ENCODE measurements around the gene RAD54L.

DNA sequence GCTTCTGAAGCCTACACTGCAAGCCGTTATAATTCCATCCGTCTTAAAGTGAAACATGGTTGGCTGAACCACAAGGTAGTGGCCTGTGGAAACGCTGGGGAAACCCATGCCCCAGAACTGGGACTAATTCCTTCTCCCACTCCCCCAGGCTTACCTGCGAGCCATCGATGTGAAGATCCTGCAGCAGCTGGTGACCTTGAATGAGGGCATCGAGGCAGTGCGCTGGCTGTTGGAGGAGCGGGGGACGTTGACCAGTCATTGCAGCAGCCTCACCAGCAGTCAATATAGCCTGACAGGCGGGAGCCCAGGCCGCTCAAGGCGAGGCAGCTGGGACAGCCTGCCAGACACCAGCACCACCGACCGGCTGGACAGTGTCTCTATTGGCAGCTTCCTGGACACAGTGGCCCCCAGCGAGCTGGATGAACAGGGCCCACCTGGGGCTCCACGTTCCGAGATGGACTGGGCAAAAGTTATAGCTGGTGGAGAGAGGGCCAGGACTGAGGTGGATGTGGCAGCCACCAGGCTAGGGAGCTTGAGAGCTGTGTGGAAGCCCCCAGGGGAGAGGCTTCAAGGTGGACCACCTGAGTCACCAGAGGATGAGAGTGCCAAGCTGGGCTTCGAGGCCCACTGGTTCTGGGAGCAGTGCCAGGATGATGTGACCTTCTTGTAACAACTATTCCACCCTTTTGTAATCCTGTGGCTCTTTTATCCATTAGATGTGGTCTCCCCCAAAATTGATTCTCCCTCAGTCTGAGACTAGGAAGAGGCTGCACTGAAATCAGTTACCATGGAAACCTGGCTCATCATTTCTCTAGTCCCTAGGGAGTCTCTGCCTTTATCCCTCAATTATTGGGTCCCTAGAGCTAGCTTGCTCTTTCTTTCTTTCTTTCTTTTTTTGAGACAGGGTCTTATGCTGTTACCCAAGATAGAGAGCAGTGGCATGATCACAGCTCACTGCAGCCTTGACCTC is 27.7 kb upstream of the RAD54L start:
- no peak for TF ChIP-seq POLR2A (IDR thresholded peaks at IDR 0.05)
- no peak for TF ChIP-seq EP300 (IDR thresholded peaks at IDR 0.05)
- TF ChIP-seq, protein P1, sequence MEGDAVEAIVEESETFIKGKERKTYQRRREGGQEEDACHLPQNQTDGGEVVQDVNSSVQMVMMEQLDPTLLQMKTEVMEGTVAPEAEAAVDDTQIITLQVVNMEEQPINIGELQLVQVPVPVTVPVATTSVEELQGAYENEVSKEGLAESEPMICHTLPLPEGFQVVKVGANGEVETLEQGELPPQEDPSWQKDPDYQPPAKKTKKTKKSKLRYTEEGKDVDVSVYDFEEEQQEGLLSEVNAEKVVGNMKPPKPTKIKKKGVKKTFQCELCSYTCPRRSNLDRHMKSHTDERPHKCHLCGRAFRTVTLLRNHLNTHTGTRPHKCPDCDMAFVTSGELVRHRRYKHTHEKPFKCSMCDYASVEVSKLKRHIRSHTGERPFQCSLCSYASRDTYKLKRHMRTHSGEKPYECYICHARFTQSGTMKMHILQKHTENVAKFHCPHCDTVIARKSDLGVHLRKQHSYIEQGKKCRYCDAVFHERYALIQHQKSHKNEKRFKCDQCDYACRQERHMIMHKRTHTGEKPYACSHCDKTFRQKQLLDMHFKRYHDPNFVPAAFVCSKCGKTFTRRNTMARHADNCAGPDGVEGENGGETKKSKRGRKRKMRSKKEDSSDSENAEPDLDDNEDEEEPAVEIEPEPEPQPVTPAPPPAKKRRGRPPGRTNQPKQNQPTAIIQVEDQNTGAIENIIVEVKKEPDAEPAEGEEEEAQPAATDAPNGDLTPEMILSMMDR (IDR thresholded peaks at IDR 0.05), result no peak
